ENCODE data around the gene OXSR1. TPM values are rescaled to one million over a fixed set of nuclear protein-coding genes. Genes with fewer than 3 reads are reported as not detected.

Gene OXSR1
- total RNA-seq, 5 donors from 2014 or later (not counting 1 experiment from before 2014, with no cell fraction given) = 30.7 to 40.4 (median 37.4) TPM

DNA sequence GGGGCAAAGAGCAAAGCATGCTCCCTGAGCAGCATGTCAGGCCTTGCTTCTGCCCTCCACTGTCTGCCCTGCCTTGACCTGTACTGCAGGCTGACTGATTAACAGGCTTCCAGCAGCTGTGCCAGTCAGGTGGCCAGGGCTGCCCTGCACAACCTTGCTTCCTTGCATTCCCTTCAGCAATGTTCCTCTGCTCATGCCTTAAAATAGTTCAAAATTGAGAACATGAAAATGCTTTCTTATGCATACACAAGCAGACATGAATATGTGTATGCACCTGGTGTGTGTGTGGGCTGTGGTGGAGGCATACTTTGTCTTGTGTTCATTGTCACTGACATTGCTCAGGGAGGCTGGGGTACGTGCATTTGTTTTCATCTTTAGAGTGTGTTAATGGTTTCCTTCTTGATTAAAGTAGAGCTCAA is 99.0 kb downstream of the OXSR1 start:
- Mint-ChIP-seq H3K4me3 (no peak overlapping the region), H3K4me1 (peaks cover 29 to 55% (median 32%) of the 10 kb centered on the region in 3 donors), H3K27ac (peak overlapping the region in 1 of 2 donors; percentile 36), H3K9me3 (no peaks in the 10 kb centered on the region), H3K27me3 (no peaks in the 10 kb centered on the region), H3K36me3 (peaks cover 5% of the 10 kb centered on the region)
- no peak overlapping the region for H3K4me3 ChIP-seq (ENCODE audit: control insufficient read depth in 1 of 2, extremely low read depth in 1 of 2, low read length in 1 of 2)
- no peak for DNase-seq
- ChIA-PET CTCF (no interaction called here), POLR2A (no interaction called here)
- no peak overlapping the region for H3K27ac ChIP-seq (ENCODE audit: low read length)
- H3K9me3 ChIP-seq = no peaks in the 10 kb centered on the region
- no CpG with 5 or more reads among the region's 1 CpG for WGBS (ENCODE audit: insufficient coverage)
- no peaks in the 10 kb centered on the region for H3K27me3 ChIP-seq (replicated peaks in 1 of 2; ENCODE audit: control insufficient read depth in 2 of 2, extremely low read depth in 1 of 2, insufficient read depth in 2 of 2, low read length in 1 of 2)
- no peak for ATAC-seq (replicated peaks in 1 of 4)
- peaks cover 7 to 24% of the 10 kb centered on the region in 2 experiments for H3K4me1 ChIP-seq (ENCODE audit: control insufficient read depth in 1 of 2, extremely low read depth in 1 of 2, insufficient read depth in 2 of 2, low read length in 2 of 2)
- H3K36me3 ChIP-seq (ENCODE audit: control insufficient read depth in 2 of 2, extremely low read depth in 1 of 2, insufficient read depth in 1 of 2, low read length in 1 of 2) = peaks cover 0 to 2% of the 10 kb centered on the region in 2 donors

DNA sequence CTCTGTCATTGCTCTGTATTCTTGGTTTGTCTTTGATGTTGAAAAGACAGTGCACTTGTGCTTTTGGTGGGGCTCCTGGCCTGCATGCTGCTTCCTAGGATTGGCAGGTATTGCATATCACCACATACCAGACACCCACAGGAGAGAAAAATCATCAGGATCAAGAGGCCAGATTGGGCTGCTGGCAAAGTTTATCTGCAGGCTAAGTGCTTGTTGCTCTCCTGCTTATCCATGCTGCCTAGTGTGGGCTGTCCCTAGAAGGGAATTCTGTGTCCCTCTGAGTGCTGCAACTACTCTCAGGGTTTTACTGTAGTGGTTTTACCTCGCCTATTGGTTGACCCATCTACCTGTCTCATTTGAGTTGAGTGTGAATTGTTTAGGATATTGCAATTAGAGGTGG is 99.4 kb downstream of the OXSR1 start:
- Histone ChIP-seq H3K27me3 (replicated peaks in 1 of 2; ENCODE audit: control insufficient read depth in 2 of 2, extremely low read depth in 1 of 2, insufficient read depth in 2 of 2, low read length in 1 of 2) (no peaks in the 10 kb centered on the region), H3K27ac (ENCODE audit: low read length) (no peak overlapping the region), H3K36me3 (ENCODE audit: control insufficient read depth in 2 of 2, extremely low read depth in 1 of 2, insufficient read depth in 1 of 2, low read length in 1 of 2) (peaks cover 0 to 2% of the 10 kb centered on the region in 2 donors), H3K4me3 (ENCODE audit: control insufficient read depth in 1 of 2, extremely low read depth in 1 of 2, low read length in 1 of 2) (no peak overlapping the region), H3K4me1 (ENCODE audit: control insufficient read depth in 1 of 2, extremely low read depth in 1 of 2, insufficient read depth in 2 of 2, low read length in 2 of 2) (peaks cover 7 to 22% of the 10 kb centered on the region in 2 experiments), H3K9me3 (no peaks in the 10 kb centered on the region)
- Mint-ChIP-seq H3K4me3 (no peak overlapping the region), H3K9me3 (no peaks in the 10 kb centered on the region), H3K4me1 (peaks cover 26 to 51% (median 28%) of the 10 kb centered on the region in 3 donors), H3K27me3 (no peaks in the 10 kb centered on the region), H3K27ac (peak overlapping the region in 1 of 2 donors; percentile 36), H3K36me3 (peaks cover 5% of the 10 kb centered on the region)
- POLR2A ChIA-PET = no interaction called here
- no CpG with 5 or more reads among the region's 1 CpG for WGBS (ENCODE audit: insufficient coverage)
- CTCF ChIA-PET = no interaction called here
- DNase-seq (no peak), ATAC-seq (replicated peaks in 1 of 4) (no peak)

- 88% methylated on average over 7 of the region's 9 CpGs for WGBS (ENCODE audit: insufficient coverage)
These were observed 100.4 kb downstream of the OXSR1 start, which contains the start of gene SLC22A13 for GRCh38 chr3:38265604-38266307. SLC22A13 (plus strand) TSS chr3:38265812; CDS start chr3:38265861, 49 bp downstream.

DNA sequence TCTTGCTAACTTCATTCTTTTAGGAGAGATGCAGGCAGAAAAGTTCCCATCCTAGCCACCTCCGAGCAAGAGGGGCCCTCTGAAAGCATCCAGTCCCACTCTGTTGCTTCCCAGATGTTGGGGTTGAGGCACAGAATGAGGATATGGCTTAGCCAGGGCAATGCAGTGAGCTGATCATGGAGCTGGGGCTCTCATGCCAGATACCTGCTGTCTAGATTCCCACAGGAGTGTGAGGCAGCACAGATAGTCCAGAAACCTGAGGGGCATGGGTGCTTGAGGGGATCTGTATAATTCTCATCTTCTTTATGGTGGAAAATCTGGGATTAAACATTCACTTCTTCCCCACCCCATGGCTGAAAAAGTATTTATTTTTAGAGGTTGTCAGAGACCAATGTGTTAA is 101.5 kb downstream of the OXSR1 start:
- H3K36me3 Mint-ChIP-seq = peaks cover 13% of the 10 kb centered on the region
- Histone ChIP-seq H3K9me3 (no peaks in the 10 kb centered on the region), H3K27me3 (replicated peaks in 1 of 2; ENCODE audit: control insufficient read depth in 2 of 2, extremely low read depth in 1 of 2, insufficient read depth in 2 of 2, low read length in 1 of 2) (no peaks in the 10 kb centered on the region), H3K36me3 (ENCODE audit: control insufficient read depth in 2 of 2, extremely low read depth in 1 of 2, insufficient read depth in 1 of 2, low read length in 1 of 2) (peaks cover 0 to 2% of the 10 kb centered on the region in 2 donors), H3K4me1 (ENCODE audit: control insufficient read depth in 1 of 2, extremely low read depth in 1 of 2, insufficient read depth in 2 of 2, low read length in 2 of 2) (peaks cover 7 to 22% of the 10 kb centered on the region in 2 experiments), H3K4me3 (ENCODE audit: control insufficient read depth in 1 of 2, extremely low read depth in 1 of 2, low read length in 1 of 2) (no peak overlapping the region), H3K27ac (ENCODE audit: low read length) (no peak overlapping the region)
- H3K27me3 Mint-ChIP-seq = no peaks in the 10 kb centered on the region
- no peaks in the 10 kb centered on the region for H3K9me3 Mint-ChIP-seq
- no peak overlapping the region for H3K27ac Mint-ChIP-seq
- ATAC-seq (replicated peaks in 1 of 4) = no peak
- WGBS (ENCODE audit: insufficient coverage) = 80% methylated on average over 1 of the region's 1 CpG
- no peak overlapping the region for H3K4me3 Mint-ChIP-seq
- DNase-seq = no peak
- CTCF ChIA-PET = no interaction called here
- H3K4me1 Mint-ChIP-seq = peaks cover 19 to 43% (median 22%) of the 10 kb centered on the region in 3 donors
- POLR2A ChIA-PET = no interaction called here

More at GRCh38 chr3:38265604-38266307, 100.4 kb downstream of the OXSR1 start, which contains the start of gene SLC22A13:
- Mint-ChIP-seq H3K27ac (peak within 1 kb of the TSS in 1 of 2 donors; percentile 36), H3K36me3 (peaks cover 12% of the 10 kb centered on the region), H3K9me3 (no peaks in the 10 kb centered on the region), H3K27me3 (no peaks in the 10 kb centered on the region), H3K4me1 (peaks cover 19 to 43% (median 22%) of the 10 kb centered on the region in 3 donors), H3K4me3 (no peak within 1 kb of the TSS)
- H3K27me3 ChIP-seq (replicated peaks in 1 of 2; ENCODE audit: control insufficient read depth in 2 of 2, extremely low read depth in 1 of 2, insufficient read depth in 2 of 2, low read length in 1 of 2) = no peaks in the 10 kb centered on the region
- no peaks in the 10 kb centered on the region for H3K9me3 ChIP-seq
- H3K36me3 ChIP-seq (ENCODE audit: control insufficient read depth in 2 of 2, extremely low read depth in 1 of 2, insufficient read depth in 1 of 2, low read length in 1 of 2) = peaks cover 0 to 2% of the 10 kb centered on the region in 2 donors
- H3K4me3 ChIP-seq (ENCODE audit: control insufficient read depth in 1 of 2, extremely low read depth in 1 of 2, low read length in 1 of 2) = no peak within 1 kb of the TSS
- no peak for DNase-seq
- peaks cover 7 to 22% of the 10 kb centered on the region in 2 experiments for H3K4me1 ChIP-seq (ENCODE audit: control insufficient read depth in 1 of 2, extremely low read depth in 1 of 2, insufficient read depth in 2 of 2, low read length in 2 of 2)
- ChIA-PET CTCF (no interaction called here), POLR2A (no interaction called here)
- no peak within 1 kb of the TSS for H3K27ac ChIP-seq (ENCODE audit: low read length)
- no peak for ATAC-seq (replicated peaks in 1 of 4)

GRCh38 chr3:38267662-38268061 is 102.3 kb downstream of the OXSR1 start:
- ATAC-seq (replicated peaks in 1 of 4) = no peak
- H3K4me1 Mint-ChIP-seq = peaks cover 19 to 43% (median 22%) of the 10 kb centered on the region in 3 donors

DNA sequence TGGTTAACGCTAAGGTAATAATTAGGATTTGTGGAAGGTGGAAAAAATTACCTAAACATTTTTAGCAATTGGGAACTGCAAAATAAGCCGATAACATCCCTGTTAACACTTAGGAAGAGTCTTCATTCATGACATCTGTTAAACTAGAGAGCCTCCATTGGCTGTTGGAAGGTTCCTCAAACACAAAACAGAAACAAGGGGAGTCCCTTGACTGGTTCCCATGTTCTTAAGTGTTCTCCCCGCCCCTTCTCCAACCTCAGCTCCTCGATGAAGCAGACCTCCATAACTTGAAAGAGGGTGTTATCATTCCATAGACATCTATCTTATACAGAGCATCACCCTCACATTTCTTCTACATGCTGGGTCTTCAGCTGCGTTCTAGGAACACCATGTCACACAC is 102.8 kb downstream of the OXSR1 start:
- ChIA-PET POLR2A (no interaction called here), CTCF (no interaction called here)
- no peak overlapping the region for H3K27ac ChIP-seq (ENCODE audit: low read length)
- Mint-ChIP-seq H3K4me3 (no peak overlapping the region), H3K4me1 (peaks cover 19 to 39% (median 20%) of the 10 kb centered on the region in 3 donors), H3K36me3 (peaks cover 13% of the 10 kb centered on the region), H3K27me3 (no peaks in the 10 kb centered on the region), H3K9me3 (no peaks in the 10 kb centered on the region), H3K27ac (peak overlapping the region in 1 of 2 donors; percentile 46)
- H3K27me3 ChIP-seq (replicated peaks in 1 of 2; ENCODE audit: control insufficient read depth in 2 of 2, extremely low read depth in 1 of 2, insufficient read depth in 2 of 2, low read length in 1 of 2) = no peaks in the 10 kb centered on the region
- no peak for DNase-seq
- no peaks in the 10 kb centered on the region for H3K9me3 ChIP-seq
- no peak for ATAC-seq (replicated peaks in 1 of 4)
- no peak overlapping the region for H3K4me3 ChIP-seq (ENCODE audit: control insufficient read depth in 1 of 2, extremely low read depth in 1 of 2, low read length in 1 of 2)
- H3K36me3 ChIP-seq (ENCODE audit: control insufficient read depth in 2 of 2, extremely low read depth in 1 of 2, insufficient read depth in 1 of 2, low read length in 1 of 2) = peaks cover 0 to 2% of the 10 kb centered on the region in 2 donors
- 29% methylated on average over 1 of the region's 5 CpGs for WGBS (ENCODE audit: insufficient coverage)
- peaks cover 7 to 21% of the 10 kb centered on the region in 2 experiments for H3K4me1 ChIP-seq (ENCODE audit: control insufficient read depth in 1 of 2, extremely low read depth in 1 of 2, insufficient read depth in 2 of 2, low read length in 2 of 2)

More at GRCh38 chr3:38267662-38268061, 102.3 kb downstream of the OXSR1 start:
- DNase-seq = no peak
- no peak overlapping the region for H3K4me3 ChIP-seq (ENCODE audit: control insufficient read depth in 1 of 2, extremely low read depth in 1 of 2, low read length in 1 of 2)
- ChIA-PET CTCF (no interaction called here), POLR2A (interaction anchor here in 1 of 2 donors (0.5 kb wide), 1 partner anchor 162 kb away, joined by 3 read pairs; no protein-coding TSS in a partner anchor)
- Mint-ChIP-seq H3K36me3 (peaks cover 13% of the 10 kb centered on the region), H3K9me3 (no peaks in the 10 kb centered on the region), H3K27ac (peak overlapping the region in 1 of 2 donors; percentile 46), H3K4me3 (no peak overlapping the region), H3K27me3 (no peaks in the 10 kb centered on the region)
- H3K36me3 ChIP-seq (ENCODE audit: control insufficient read depth in 2 of 2, extremely low read depth in 1 of 2, insufficient read depth in 1 of 2, low read length in 1 of 2) = peaks cover 0 to 2% of the 10 kb centered on the region in 2 donors
- H3K27me3 ChIP-seq (replicated peaks in 1 of 2; ENCODE audit: control insufficient read depth in 2 of 2, extremely low read depth in 1 of 2, insufficient read depth in 2 of 2, low read length in 1 of 2) = no peaks in the 10 kb centered on the region
- H3K9me3 ChIP-seq = no peaks in the 10 kb centered on the region
- 60% methylated on average over 1 of the region's 2 CpGs for WGBS (ENCODE audit: insufficient coverage)
- peaks cover 7 to 22% of the 10 kb centered on the region in 2 experiments for H3K4me1 ChIP-seq (ENCODE audit: control insufficient read depth in 1 of 2, extremely low read depth in 1 of 2, insufficient read depth in 2 of 2, low read length in 2 of 2)
- no peak overlapping the region for H3K27ac ChIP-seq (ENCODE audit: low read length)
